ENCODE data around the gene LRRC4C. TPM values are rescaled to one million over a fixed set of nuclear protein-coding genes. Genes with fewer than 3 reads are reported as not detected.

The LRRC4C gene
- total and polyA plus RNA-seq, 2 donors (not counting 3 experiments of a cell fraction or from before 2014, with no cell fraction given): not detected

- H3K4me3 ChIP-seq (replicated peaks in 1 of 3; ENCODE audit: insufficient read depth in 1 of 3, low read depth in 1 of 3, low read length in 3 of 3): no peak overlapping the region
- TF ChIP-seq FOS (IDR thresholded peaks at IDR 0.05; ENCODE audit: borderline replicate concordance, insufficient read depth, low read length) (no peak), CTCF (IDR thresholded peaks at IDR 0.05; ENCODE audit: extremely low read depth in 1 of 2, insufficient read depth in 1 of 2, low read depth in 1 of 2, low read length in 2 of 2) (no peak), GATA2 (IDR thresholded peaks at IDR 0.05; ENCODE audit: insufficient read depth, insufficient read length, low read depth, low read length) (no peak), POLR2A (IDR thresholded peaks at IDR 0.05; ENCODE audit: low read depth, low read length) (no peak), EZH2 (IDR thresholded peaks at IDR 0.05; ENCODE audit: borderline replicate concordance, low read depth, low read length, severe bottlenecking) (no peak), POLR2AphosphoS5 (IDR thresholded peaks at IDR 0.05; ENCODE audit: insufficient read depth, low read depth, low read length) (no peak), MAX (IDR thresholded peaks at IDR 0.05; ENCODE audit: insufficient read depth, insufficient read length) (no peak), JUN (IDR thresholded peaks at IDR 0.05; ENCODE audit: borderline replicate concordance, insufficient read depth, insufficient read length, low read depth) (no peak), MYC (IDR thresholded peaks at IDR 0.05; ENCODE audit: low read depth, low read length) (no peak)
- DNase-seq (ENCODE audit: low read depth, low spot score) (no peak), FAIRE-seq (no peak)
- no peak overlapping the region for H3K4me2 ChIP-seq (ENCODE audit: insufficient read depth, low read length)
- intact Hi-C loops (cut with micrococcal nuclease): no loop called here
- dilution Hi-C loops (cut with MboI; ENCODE audit: extremely low pct_ligation_motif_present, low sequenced_read_pairs): no loop called here
- CTCF ChIA-PET: no interaction called here
- H3K79me2 ChIP-seq (ENCODE audit: control insufficient read depth, insufficient read depth, low read length): no peaks in the 10 kb centered on the region
- no peak overlapping the region for H3K27ac ChIP-seq (ENCODE audit: insufficient read depth, low read depth, low read length)
- no TSS peak for BruUV-seq (replicated peaks)
- POLR2A ChIA-PET: no interaction called here
- no peaks in the 10 kb centered on the region for H3K36me3 ChIP-seq (ENCODE audit: control insufficient read depth in 2 of 2, extremely low read depth in 1 of 2, insufficient read depth in 2 of 2, low read length in 2 of 2)
- no peaks in the 10 kb centered on the region for H3K9me1 ChIP-seq (replicated peaks; ENCODE audit: control insufficient read depth, extremely low read depth, insufficient read depth, low read length)
- H3K4me1 ChIP-seq (ENCODE audit: control insufficient read depth, extremely low read depth, insufficient read depth, low read length): no peaks in the 10 kb centered on the region
- H4K20me1 ChIP-seq (replicated peaks; ENCODE audit: control insufficient read depth, extremely low read depth, insufficient read depth, low read length): no peaks in the 10 kb centered on the region
- no peaks in the 10 kb centered on the region for H3K9me3 ChIP-seq (replicated peaks; ENCODE audit: control insufficient read depth, insufficient read depth, low read length)
- H3K9ac ChIP-seq (replicated peaks; ENCODE audit: extremely low read depth, insufficient read depth, low read length): no peak overlapping the region
- H2AFZ ChIP-seq (ENCODE audit: low read depth, low read length): no peak overlapping the region
- no peaks in the 10 kb centered on the region for H3K27me3 ChIP-seq (ENCODE audit: control insufficient read depth in 2 of 2, insufficient read depth in 2 of 2, low read length in 2 of 2)
Measured at GRCh38 chr11:40316171-40316570, 1143.3 kb downstream of the LRRC4C start.

Measured in endothelial cell of umbilical vein (primary cell).